Transverse colon (tissue), 4 donors: Measurements from ENCODE around the gene HEG1.

Experiments used
- POLR2AphosphoS5 ChIP-seq, 3 donors: sonication (generic); formaldehyde crosslinking; IDR thresholded peaks; one replicate each; pipeline ENCODE4 v1.6.1; 2016; ENCODE audit warnings: antibody characterized with exemption in 3 of 3
- TF ChIP-seq, protein P1 (sequence below), 5 experiments: fragments of 200-600 bp in 3 of 5; fragments of 450-650 bp in 2 of 5; sonication (generic) in 3 of 5; IDR thresholded peaks; 1 replicate in 2 of 5; 2 replicates in 3 of 5; pipeline ENCODE4 v1.5.1; 2016 to 2017; ENCODE audit warnings: antibody characterized with exemption in 5 of 5, inconsistent platforms in 3 of 5, mild to moderate bottlenecking in 2 of 5, moderate library complexity in 1 of 5

DNA sequence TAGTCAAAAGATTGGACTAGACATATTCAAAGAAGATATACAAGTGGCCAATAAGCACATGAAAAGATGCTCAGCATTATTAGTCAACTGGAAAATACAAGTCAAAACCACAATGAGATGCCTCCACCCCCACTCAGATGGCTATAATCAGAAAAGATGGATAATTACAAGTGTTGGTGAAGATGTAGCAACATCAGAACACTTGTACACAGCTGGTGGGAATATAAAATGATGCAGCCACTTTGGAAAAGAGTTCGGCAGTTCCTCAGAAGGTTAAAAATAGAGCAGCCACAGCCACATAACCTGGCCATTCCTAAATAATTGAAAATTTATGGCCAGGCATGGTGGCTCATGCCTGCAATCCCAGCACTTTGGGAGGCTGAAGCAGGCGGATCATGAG lies 38.4 kb downstream of the HEG1 start:
- no peak for TF ChIP-seq POLR2AphosphoS5 (IDR thresholded peaks at IDR 0.05)
- TF ChIP-seq, protein P1, sequence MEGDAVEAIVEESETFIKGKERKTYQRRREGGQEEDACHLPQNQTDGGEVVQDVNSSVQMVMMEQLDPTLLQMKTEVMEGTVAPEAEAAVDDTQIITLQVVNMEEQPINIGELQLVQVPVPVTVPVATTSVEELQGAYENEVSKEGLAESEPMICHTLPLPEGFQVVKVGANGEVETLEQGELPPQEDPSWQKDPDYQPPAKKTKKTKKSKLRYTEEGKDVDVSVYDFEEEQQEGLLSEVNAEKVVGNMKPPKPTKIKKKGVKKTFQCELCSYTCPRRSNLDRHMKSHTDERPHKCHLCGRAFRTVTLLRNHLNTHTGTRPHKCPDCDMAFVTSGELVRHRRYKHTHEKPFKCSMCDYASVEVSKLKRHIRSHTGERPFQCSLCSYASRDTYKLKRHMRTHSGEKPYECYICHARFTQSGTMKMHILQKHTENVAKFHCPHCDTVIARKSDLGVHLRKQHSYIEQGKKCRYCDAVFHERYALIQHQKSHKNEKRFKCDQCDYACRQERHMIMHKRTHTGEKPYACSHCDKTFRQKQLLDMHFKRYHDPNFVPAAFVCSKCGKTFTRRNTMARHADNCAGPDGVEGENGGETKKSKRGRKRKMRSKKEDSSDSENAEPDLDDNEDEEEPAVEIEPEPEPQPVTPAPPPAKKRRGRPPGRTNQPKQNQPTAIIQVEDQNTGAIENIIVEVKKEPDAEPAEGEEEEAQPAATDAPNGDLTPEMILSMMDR (IDR thresholded peaks at IDR 0.05): no peak
